SK-N-DZ (cell line): ENCODE data around the gene KDM3B. TPM values are rescaled to one million over a fixed set of nuclear protein-coding genes. Genes with fewer than 3 reads are reported as not detected.
"Not testable (repeated sequence)": the region's sequence is repeated elsewhere in the genome, so short reads cannot be mapped to it uniquely, and the experiment has no call there.

Source experiments
- DNase-seq: peaks from one replicate; pipeline ENCODE4 v3.0.0-alpha.2; 2015; ENCODE audit warnings: low spot score
- polyA plus RNA-seq, 2 experiments: library from polyadenylated mRNA; depleted of rRNA; stranded (reverse); fragments of >200 nt; gene quantifications; 2 replicates each; pipeline ENCODE4 v1.2.3, GENCODE V29; 2014

KDM3B gene, protein sequence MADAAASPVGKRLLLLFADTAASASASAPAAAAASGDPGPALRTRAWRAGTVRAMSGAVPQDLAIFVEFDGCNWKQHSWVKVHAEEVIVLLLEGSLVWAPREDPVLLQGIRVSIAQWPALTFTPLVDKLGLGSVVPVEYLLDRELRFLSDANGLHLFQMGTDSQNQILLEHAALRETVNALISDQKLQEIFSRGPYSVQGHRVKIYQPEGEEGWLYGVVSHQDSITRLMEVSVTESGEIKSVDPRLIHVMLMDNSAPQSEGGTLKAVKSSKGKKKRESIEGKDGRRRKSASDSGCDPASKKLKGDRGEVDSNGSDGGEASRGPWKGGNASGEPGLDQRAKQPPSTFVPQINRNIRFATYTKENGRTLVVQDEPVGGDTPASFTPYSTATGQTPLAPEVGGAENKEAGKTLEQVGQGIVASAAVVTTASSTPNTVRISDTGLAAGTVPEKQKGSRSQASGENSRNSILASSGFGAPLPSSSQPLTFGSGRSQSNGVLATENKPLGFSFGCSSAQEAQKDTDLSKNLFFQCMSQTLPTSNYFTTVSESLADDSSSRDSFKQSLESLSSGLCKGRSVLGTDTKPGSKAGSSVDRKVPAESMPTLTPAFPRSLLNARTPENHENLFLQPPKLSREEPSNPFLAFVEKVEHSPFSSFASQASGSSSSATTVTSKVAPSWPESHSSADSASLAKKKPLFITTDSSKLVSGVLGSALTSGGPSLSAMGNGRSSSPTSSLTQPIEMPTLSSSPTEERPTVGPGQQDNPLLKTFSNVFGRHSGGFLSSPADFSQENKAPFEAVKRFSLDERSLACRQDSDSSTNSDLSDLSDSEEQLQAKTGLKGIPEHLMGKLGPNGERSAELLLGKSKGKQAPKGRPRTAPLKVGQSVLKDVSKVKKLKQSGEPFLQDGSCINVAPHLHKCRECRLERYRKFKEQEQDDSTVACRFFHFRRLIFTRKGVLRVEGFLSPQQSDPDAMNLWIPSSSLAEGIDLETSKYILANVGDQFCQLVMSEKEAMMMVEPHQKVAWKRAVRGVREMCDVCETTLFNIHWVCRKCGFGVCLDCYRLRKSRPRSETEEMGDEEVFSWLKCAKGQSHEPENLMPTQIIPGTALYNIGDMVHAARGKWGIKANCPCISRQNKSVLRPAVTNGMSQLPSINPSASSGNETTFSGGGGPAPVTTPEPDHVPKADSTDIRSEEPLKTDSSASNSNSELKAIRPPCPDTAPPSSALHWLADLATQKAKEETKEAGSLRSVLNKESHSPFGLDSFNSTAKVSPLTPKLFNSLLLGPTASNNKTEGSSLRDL (N-terminal part only)
- 64.0 and 69.3 TPM in 2 replicates for polyA plus RNA-seq (2014; cell fraction: cytosol; rRNA removed)
- 64.0 and 65.0 TPM in 2 replicates for polyA plus RNA-seq (2014; cell fraction: nucleus; rRNA removed)

DNA sequence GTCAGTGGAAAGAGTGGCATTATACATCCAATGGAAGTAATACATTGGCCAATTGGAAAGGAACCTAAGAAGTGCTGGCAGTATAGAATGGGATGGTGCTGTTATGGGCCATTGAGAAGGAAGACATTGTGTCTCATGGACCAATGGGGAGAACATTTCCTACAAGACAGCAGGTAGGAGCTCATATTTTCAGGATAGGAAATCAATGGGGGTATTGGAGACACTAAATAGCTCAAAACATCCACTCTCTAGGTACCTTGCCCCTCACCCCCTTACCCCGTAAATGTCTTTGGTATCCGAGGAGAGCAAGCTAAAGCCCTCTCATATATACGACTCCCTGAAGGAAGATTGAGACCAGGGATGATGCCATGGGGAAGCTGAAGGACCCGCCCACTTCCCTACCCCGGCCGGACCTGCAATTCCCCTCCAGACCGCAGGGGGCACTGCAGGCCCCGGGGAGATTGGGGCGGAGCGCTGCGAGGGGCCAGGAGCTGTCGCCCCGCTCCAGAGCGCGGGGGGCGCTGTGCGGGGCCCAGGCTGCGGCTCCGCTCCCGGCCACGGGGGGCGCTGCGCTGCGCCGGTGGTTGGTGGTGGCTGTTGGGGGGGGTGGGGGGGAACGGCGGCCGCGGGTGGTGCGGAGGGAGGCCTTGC, at the start of gene KDM3B:
TSS of gene KDM3B (plus strand) at position 615 of the 651 bp plus-strand sequence. CDS start 111 bp downstream, outside the sequence.
- peak; percentile 84 for DNase-seq

DNA sequence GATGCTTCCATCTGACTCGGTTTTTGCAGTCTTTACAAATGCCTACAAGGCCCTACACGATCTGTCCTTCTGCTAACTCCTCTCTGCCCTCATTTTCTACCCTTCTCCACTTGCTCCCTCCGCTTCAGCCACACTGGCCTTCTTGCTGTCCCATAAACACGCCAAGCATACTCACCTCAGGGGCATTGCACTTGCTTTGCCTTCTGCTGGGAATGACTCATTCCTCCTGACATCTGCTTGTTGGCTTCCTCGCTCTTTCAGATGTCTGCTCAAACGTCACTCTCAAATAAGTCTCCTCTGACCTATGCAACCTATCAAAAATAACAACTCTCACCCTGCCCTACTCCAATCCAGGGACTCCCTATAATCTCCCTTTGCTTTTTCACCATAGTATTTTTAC, 49.1 kb upstream of the KDM3B start:
- DNase-seq, result no peak

DNA sequence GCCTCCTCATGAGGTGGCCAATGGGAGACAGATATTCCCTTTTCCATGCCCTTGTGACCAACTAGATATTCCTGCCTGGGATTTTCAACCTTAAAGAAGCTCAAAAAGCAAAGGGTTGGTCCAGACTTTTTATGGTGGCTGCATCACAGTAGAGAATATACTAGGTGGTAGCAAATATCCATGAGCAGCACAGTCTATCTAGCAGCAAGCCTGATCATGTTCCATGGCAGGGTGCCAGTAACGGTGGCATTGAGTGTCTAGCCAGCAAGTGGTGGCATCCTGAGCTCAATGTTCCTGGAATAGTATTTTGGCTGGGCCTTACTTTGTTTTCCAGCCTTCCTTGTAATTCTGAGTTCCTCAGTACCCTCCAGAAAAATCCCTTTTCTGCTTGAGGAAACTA, 46.7 kb upstream of the KDM3B start:
- no peak for DNase-seq

DNA sequence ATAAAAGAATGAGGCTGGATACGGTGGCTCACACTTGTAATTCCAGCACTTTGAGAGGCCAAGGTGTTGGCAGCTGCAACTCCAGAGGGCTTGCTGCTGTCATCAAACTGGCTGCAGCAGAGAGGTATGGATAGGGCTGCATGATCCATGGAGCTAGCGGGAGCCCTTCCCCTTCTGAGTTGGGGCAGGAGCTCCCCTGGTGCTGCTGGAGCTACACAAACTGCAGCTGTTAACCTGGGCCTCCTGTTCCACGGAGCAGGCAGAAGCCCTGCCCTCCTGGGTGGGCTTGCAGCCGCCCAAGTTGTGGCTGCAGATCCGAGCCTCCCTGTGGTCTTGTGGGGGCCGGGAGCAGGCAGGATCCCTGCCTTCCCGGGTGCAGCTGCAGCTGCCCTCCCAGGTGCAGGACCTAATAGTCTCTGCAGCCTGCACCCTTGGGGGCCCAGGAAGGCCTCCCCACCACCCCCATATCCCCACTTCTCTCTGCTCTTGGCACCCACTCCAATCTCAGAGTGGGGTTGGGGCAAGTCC, 36.7 kb upstream of the KDM3B start:
- DNase-seq, result no peak

DNA sequence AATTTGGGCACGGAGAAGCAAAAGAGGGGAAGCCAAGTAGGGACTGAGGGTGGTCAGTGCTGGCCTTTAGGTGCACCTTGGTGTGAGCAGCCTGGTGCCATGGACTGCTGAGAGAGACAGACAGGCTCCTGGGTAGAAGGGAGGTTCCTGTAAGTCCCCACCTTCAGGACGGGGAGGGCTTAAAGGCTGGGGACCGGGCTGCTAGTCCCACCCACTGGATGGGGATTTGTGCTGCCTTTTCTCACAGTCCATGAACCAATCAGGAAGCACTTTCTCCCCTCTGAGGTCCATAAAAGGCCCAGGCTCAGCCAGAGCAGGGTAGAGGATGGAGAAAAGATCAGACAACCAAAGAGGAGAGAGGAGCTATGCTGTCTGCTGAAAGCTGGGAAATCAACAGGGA, 36.1 kb upstream of the KDM3B start:
- DNase-seq, result no peak

DNA sequence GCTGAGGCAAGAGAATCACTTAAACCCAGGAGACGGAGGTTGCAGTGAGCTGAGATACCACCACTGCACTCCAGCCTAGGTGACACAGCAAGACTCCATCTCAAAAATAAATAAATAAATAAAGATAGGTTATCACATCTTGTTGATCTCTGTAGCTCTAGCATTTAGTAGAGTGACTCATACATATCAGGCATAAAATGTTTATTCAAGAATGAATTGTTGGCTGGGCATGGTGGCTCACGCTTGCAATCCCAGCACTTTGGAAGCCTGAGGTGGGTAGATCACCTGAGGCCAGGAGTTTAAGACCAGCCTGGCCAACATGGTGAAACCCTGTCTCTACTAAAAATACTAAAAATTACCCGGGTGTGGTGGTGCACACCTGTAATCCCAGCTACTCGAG, 34.3 kb upstream of the KDM3B start:
- not testable (repeated sequence) for DNase-seq

DNA sequence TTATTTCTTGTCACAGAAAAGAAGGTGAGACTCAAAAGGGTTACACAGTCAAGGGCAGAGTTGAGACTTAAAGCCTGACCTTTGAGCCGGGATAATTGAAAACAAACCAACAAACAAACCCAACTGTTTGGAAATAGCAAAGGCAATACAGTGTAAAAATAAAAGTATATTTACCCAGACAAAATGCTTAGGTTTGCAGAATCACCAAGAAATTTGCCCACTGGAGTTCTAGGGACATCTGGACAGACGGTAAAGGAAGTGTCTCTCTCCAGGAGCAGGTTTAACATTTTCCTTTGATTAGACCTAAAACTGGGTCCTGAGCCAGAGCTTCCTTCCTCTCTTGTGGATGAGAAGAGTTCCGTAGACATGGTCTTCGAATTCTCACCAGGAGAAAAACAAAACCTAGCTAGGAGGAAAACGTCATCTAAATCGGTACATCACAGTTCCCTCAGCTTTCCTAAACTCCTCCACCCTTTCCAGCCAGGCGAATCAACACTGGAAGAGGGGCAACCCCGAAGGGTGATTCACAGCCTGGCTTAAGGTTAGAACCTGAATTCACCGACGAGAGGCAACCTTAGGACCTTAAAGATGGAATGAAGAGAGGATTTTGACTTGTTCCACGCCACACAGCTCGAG, 21.6 kb upstream of the KDM3B start:
- no peak for DNase-seq

DNA sequence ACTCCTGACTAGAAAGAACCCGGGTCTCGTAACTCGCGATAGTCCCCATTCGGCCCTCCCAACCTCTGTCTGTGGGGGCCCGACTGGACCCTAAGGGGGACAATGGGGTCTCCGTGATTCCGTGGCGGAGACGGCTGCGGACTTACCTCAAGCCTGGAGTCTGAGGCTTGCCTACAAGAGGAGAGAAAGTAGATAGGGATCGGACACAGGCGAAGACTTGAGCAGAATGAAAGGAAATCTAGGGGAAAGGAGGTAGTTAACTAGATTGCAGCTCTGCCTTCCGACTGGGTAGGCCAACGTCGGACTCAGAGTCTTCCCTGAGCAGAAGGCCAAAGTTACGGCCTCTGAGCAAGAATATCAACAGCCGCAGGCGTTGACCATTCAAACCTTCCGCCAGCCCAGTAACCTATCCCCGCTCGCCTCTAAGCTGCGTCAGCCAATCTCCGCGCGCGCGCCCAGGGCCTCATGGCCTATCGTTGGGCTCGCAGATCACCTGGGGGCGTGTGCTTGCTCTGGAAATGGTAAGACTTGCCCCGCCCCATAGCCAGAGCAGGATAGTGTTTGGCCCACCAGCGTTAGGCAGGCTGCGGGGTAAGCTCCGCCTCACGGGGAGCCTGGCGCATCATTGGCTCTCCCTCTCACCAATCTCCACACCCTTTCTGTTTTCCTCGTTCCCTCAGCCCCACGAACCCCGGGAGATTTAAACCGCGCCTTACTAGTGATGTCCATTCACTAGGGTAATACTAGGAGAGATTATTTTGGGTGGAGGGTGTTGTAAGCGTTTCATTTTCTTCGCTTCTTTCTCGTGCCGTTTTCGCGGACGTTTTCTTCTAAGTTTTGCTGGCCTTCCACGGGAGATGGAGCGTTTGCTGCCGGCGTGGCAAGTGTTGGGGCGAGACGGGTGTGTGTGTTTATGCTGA, 20.8 kb upstream of the KDM3B start, which contains the start of gene CDC25C:
TSS of gene CDC25C (minus strand) at position 356 of the 920 bp plus-strand sequence. CDS start 624 bp downstream, outside the sequence.
- DNase-seq, result peak; percentile 99

DNA sequence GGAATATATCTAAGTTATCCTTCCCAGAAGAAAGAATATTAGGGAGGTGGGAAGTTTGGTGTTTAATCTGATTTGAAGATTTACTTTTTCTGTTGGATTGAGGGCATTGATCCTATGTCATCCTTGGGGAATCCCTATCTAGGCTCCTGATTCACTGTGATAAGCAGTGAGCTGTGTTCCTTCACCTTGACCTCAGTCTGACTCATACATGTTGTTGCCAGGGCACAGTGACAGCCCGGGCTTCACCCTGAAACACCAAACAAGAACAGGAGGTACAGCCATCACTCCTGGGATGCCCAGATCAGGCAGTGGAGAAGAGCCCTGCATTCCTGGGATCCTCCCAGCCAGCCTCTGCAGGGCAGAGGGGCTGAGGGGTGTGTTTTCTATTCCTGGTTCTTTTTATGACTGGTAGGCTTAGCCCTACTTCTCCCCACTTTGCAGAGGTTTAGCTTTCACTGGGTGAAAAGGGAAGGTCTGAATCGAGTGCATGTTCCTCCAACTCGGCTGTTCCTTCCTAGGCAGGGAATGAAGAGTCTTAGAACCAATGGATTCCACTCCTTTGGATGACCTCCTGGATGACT, 17.5 kb upstream of the KDM3B start:
- DNase-seq, result no peak

DNA sequence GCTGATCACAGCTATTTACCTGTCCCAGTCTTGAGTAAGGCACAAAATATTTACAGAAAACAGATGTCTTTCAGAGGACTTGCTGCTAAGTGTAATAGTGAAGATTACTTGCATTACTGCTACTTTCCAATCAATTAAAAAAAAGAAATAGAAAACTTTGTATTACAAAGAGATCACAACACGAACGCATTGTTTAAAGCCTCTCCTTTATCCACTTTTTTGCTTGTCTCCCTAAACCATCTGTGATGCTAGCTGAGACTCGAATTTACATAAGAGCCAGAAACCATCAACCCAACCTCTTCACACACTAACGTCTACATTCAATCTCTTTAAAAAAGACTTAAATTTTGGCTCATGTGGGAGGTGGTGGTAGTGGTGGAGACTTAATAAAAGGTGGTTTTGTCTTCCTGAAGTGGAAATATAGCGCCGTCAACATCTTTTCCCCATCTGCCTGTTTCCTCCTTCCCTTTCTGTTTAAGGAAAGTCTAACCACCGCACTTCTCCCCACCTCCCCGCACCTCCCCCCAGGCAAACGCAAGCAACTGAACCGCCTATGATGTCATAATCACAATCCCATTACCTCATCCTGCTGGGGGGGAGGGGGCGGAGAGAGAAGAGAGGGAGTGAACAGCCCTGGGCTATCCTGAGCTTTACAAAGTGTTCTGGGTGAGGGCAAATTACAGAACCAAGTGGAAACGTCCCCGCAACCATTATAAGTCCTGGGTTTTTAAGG, 15.4 kb upstream of the KDM3B start:
- DNase-seq, result no peak

DNA sequence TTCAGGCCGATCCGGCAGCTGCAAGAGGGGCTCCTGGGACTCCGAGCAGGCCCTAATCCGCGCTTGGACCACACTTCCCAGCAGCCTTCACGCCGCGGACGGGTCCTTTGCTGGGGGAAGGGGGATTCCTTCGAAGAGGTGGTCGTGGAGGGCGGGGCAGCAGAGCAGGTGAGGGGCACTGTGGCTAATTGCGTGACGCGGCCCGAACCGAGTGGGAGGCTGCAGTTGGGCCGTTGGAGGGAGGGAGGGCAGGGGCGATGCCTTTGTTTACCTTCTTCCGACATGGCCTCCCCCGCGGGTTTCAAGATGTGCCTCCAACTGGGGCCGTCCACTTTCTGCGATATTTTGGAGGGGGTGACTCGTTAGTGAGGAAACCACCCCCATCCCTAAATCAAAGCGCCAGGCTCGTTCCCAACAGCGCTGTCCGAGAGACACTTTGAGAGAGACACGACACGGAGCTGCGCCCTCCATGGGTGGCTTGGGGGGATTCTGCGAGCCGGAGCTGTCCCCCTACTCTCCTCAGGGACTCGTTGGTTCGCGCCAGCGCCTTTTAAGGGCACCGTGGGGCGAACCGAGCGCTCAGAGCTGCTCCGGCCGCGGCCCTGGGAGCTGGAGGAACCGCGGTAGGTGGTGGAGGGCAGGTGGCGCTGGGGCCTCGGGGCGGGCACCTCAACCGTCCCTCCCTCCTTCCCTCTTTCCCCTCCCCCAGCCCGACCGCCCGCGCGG, 14.6 kb upstream of the KDM3B start, which contains the start of gene FAM53C:
TSS of gene FAM53C (plus strand) at position 582 of the 726 bp plus-strand sequence. CDS start 3,070 bp downstream, outside the sequence.
- peak; percentile 95 for DNase-seq

DNA sequence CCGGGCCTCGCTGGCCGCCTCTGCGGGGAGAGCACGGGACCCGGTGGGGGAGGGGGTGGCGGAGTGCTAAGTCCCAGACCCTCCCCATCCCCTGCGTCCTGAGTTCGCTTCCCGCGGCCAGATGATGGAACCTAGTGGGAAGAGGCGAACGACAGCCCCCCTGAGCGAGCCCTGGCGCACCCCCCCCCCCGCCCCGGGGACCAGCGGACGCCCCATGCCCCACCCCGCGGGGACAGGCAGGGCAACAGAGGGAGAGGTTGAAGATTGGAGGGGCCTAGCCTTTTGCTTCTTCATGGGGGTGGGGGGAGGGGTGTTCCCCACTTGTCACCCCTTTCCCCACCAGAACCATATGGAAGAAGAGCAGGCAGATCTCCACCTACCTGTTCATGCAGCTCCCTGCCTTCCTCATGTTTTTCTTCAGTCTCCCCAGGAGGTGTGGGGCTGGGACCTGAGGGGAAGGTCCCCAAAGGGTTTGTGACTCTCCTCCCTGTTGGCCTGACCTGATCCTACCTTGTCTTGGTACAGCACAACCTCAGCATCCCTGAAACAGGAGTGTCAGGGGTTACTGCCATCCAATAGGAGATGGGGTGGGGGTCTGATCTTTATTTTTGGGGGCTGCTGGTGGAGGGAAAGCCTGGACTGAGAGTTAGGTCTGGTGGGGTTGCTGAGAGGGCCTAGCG, 13.9 kb upstream of the KDM3B start:
- DNase-seq, result peak; percentile 19

DNA sequence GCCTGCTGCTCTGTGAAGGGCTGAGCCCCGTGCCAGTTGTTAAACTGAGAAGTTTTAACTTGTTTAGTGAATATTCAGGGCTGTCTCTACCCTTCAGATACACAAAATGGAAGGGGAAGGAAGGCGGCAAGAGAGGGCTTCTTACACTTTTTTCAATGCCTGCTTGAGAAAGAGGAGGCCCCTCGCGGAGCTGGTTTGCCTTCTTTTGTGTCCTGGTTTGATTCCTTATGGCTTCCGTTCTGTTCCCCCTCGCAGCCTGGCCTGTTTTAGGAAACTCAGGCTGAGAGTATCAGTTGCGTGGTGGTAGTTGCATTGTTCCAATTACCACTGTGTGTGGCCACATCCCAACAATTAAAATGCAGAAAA, 13.4 kb upstream of the KDM3B start:
- no peak for DNase-seq

DNA sequence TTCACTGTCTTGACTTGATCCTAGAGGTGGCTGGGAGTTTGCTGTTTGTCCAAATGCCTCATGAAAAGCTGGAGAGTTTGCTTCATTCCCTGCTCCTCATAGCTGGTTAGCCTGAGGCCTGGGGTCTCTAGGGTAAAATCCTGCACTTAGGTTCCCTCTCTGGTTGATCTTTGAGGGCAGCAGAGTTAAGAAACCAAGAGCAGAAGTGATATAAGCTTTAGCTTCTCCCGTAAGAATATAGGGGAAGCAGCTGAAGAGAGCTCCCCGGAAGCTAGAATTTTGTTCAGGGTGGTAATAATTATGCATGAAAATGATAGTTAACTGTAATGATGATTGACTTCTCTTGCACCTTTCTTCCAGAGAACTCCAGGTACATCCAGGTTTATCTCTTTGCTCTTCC, 13.0 kb upstream of the KDM3B start:
- no peak for DNase-seq

DNA sequence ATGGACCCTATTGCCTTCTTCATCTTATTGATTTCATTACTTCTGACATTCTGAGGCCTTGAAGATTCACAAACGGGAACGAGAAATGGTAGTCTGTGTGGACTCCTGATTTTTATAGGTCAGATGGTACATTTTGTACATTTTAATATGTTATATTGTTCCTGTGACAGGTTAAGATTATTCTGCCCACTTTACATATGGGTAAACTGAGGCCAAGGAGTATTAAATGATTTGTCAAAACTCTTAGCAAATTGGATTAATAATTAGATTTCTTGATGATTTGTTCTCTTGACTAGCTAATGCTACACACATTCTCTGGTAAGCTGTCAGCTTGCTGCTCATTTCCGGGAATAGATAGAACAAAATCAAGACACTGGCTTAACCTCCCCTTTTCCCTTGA, 12.5 kb upstream of the KDM3B start:
- no peak for DNase-seq

DNA sequence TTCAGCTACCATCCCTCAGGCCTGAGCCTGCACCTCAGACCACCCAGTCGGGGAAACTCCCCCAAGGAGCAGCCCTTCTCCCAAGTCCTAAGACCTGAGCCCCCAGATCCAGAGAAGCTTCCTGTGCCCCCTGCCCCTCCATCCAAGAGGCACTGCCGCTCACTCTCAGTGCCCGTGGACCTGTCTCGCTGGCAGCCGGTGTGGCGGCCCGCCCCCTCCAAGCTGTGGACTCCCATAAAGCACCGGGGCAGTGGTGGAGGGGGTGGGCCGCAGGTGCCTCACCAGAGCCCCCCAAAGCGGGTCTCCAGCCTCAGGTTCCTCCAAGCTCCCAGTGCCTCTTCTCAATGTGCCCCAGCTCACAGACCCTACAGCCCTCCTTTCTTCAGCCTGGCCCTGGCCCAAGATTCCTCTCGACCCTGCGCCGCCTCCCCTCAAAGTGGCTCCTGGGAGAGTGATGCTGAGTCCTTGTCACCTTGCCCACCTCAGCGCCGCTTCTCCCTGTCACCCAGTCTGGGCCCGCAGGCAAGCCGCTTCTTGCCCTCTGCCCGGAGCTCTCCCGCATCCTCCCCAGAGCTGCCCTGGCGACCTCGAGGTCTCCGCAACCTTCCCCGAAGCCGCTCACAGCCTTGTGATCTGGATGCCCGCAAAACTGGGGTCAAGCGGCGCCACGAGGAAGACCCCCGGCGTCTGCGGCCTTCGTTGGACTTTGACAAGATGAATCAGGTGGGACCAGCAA, 7.4 kb upstream of the KDM3B start:
- no peak for DNase-seq
